ENCODE results near the gene HLA-DOA.

Gene HLA-DOA

GRCh38 chr6:32962213-32962826, 47.1 kb downstream of the HLA-DOA start:
- DNase-seq (ENCODE audit: low spot score) (no peak), ATAC-seq (ENCODE audit: low read depth) (no peak)
- H3K27ac ChIP-seq (ENCODE audit: poor library complexity, severe bottlenecking) = no peak overlapping the region
- no peak for TF ChIP-seq CTCF (IDR thresholded peaks at IDR 0.05; ENCODE audit: poor library complexity, severe bottlenecking)
- H3K4me1 ChIP-seq (ENCODE audit: insufficient read depth, poor library complexity, severe bottlenecking) = no peaks in the 10 kb centered on the region
- no peaks in the 10 kb centered on the region for H3K36me3 ChIP-seq (ENCODE audit: low read depth)
- H3K9me3 ChIP-seq (ENCODE audit: severe bottlenecking) = no peaks in the 10 kb centered on the region
- H3K27me3 ChIP-seq (ENCODE audit: insufficient read depth, poor library complexity, severe bottlenecking) = no peaks in the 10 kb centered on the region
- H3K4me3 ChIP-seq (ENCODE audit: severe bottlenecking) = no peak overlapping the region

- DNase-seq (ENCODE audit: low spot score) (no peak), ATAC-seq (ENCODE audit: low read depth) (no peak)
- H3K27me3 ChIP-seq (ENCODE audit: insufficient read depth, poor library complexity, severe bottlenecking) = no peaks in the 10 kb centered on the region
- H3K27ac ChIP-seq (ENCODE audit: poor library complexity, severe bottlenecking) = no peak overlapping the region
- no peak overlapping the region for H3K4me3 ChIP-seq (ENCODE audit: severe bottlenecking)
- H3K36me3 ChIP-seq (ENCODE audit: low read depth) = no peaks in the 10 kb centered on the region
- TF ChIP-seq CTCF (IDR thresholded peaks at IDR 0.05; ENCODE audit: poor library complexity, severe bottlenecking) = no peak
- H3K4me1 ChIP-seq (ENCODE audit: insufficient read depth, poor library complexity, severe bottlenecking) = no peaks in the 10 kb centered on the region
- H3K9me3 ChIP-seq (ENCODE audit: severe bottlenecking) = no peaks in the 10 kb centered on the region
Observed at GRCh38 chr6:32960563-32960962, 48.8 kb downstream of the HLA-DOA start.

GRCh38 chr6:32956176-32956575, 53.2 kb downstream of the HLA-DOA start:
- no peaks in the 10 kb centered on the region for H3K9me3 ChIP-seq (ENCODE audit: severe bottlenecking)
- no peak for DNase-seq (ENCODE audit: low spot score)
- H3K36me3 ChIP-seq (ENCODE audit: low read depth) = no peaks in the 10 kb centered on the region
- H3K4me1 ChIP-seq (ENCODE audit: insufficient read depth, poor library complexity, severe bottlenecking) = no peaks in the 10 kb centered on the region
- no peak for ATAC-seq (ENCODE audit: low read depth)
- TF ChIP-seq CTCF (IDR thresholded peaks at IDR 0.05; ENCODE audit: poor library complexity, severe bottlenecking) = no peak
- no peaks in the 10 kb centered on the region for H3K27me3 ChIP-seq (ENCODE audit: insufficient read depth, poor library complexity, severe bottlenecking)
- H3K4me3 ChIP-seq (ENCODE audit: severe bottlenecking) = no peak overlapping the region
- no peak overlapping the region for H3K27ac ChIP-seq (ENCODE audit: poor library complexity, severe bottlenecking)

GRCh38 chr6:32954986-32955802, 54.2 kb downstream of the HLA-DOA start:
- Histone ChIP-seq H3K4me1 (ENCODE audit: insufficient read depth, poor library complexity, severe bottlenecking) (no peaks in the 10 kb centered on the region), H3K9me3 (ENCODE audit: severe bottlenecking) (no peaks in the 10 kb centered on the region), H3K27ac (ENCODE audit: poor library complexity, severe bottlenecking) (no peak overlapping the region), H3K27me3 (ENCODE audit: insufficient read depth, poor library complexity, severe bottlenecking) (no peaks in the 10 kb centered on the region), H3K4me3 (ENCODE audit: severe bottlenecking) (no peak overlapping the region), H3K36me3 (ENCODE audit: low read depth) (no peaks in the 10 kb centered on the region)
- no peak for DNase-seq (ENCODE audit: low spot score)
- TF ChIP-seq CTCF (IDR thresholded peaks at IDR 0.05; ENCODE audit: poor library complexity, severe bottlenecking) = peak; percentile 6
- ATAC-seq (ENCODE audit: low read depth) = no peak

- no peaks in the 10 kb centered on the region for H3K9me3 ChIP-seq (ENCODE audit: severe bottlenecking)
- H3K27ac ChIP-seq (ENCODE audit: poor library complexity, severe bottlenecking) = no peak overlapping the region
- H3K36me3 ChIP-seq (ENCODE audit: low read depth) = no peaks in the 10 kb centered on the region
- DNase-seq (ENCODE audit: low spot score) (no peak), ATAC-seq (ENCODE audit: low read depth) (no peak)
- no peaks in the 10 kb centered on the region for H3K27me3 ChIP-seq (ENCODE audit: insufficient read depth, poor library complexity, severe bottlenecking)
- TF ChIP-seq CTCF (IDR thresholded peaks at IDR 0.05; ENCODE audit: poor library complexity, severe bottlenecking) = no peak
- H3K4me3 ChIP-seq (ENCODE audit: severe bottlenecking) = no peak overlapping the region
- no peaks in the 10 kb centered on the region for H3K4me1 ChIP-seq (ENCODE audit: insufficient read depth, poor library complexity, severe bottlenecking)
Observed at GRCh38 chr6:32954267-32954666, 55.1 kb downstream of the HLA-DOA start.
